H1 (cell line): ENCODE results near the gene STRIT1. TPM values are rescaled to one million over a fixed set of nuclear protein-coding genes. Genes with fewer than 3 reads are reported as not detected.

Experiments
- CTCF ChIA-PET: fragments of 300-600 bp; sonication (Branson Sonifier 250); formaldehyde crosslinking; loops from one replicate; lab custom pipeline; 2021; ENCODE audit not compliant: partially characterized antibody; lab: Charles Lee
- POLR2A ChIA-PET: fragments of 300-600 bp; sonication (Branson Sonifier 250); formaldehyde crosslinking; loops from one replicate; lab custom pipeline; 2021; ENCODE audit warnings: inconsistent platforms; ENCODE audit not compliant: partially characterized antibody; lab: Charles Lee
- DNase-seq, 2 experiments: peaks; one replicate each; pipeline versions ENCODE4 v3.0.0 to v3.0.0-alpha.2; 2010 to 2022; ENCODE audit warnings: low spot score in 2 of 2, low read depth in 1 of 2, mixed read lengths in 1 of 2
- FAIRE-seq: peaks from 2 replicates; lab custom pipeline; 2011; peaks lifted over from hg19 to GRCh38; lab: Jason Lieb, UNC
- H2AFZ ChIP-seq: 2 replicates; pipeline ENCODE4 v1.8.1; 2012; ENCODE audit warnings: low read length, inconsistent platforms
- H2AK5ac ChIP-seq: 2 replicates; pipeline ENCODE4 v1.6.1; 2013; ENCODE audit warnings: low read depth, low read length
- H2BK120ac ChIP-seq: replicated peaks from 2 replicates; pipeline ENCODE3; 2013; ENCODE audit warnings: low read depth, low read length, inconsistent platforms
- H2BK12ac ChIP-seq: 2 replicates; pipeline ENCODE4 v1.6.1; 2013; ENCODE audit warnings: low read depth, low read length
- H2BK15ac ChIP-seq: 2 replicates; pipeline ENCODE4 v1.6.1; 2013; ENCODE audit warnings: low read length
- H2BK20ac ChIP-seq: 2 replicates; pipeline ENCODE4 v1.6.1; 2013; ENCODE audit warnings: low read length
- H2BK5ac ChIP-seq: 2 replicates; pipeline ENCODE4 v1.6.1; 2013; ENCODE audit warnings: low read depth, low read length
- H3K14ac ChIP-seq: 2 replicates; pipeline ENCODE4 v1.6.1; 2013; ENCODE audit warnings: inconsistent platforms; ENCODE audit not compliant: insufficient read length
- H3K18ac ChIP-seq: 2 replicates; pipeline ENCODE4 v1.6.1; 2013; ENCODE audit warnings: low read length; ENCODE audit errors: extremely low read depth
- H3K23ac ChIP-seq: 2 replicates; pipeline ENCODE4 v1.6.1; 2013; ENCODE audit warnings: inconsistent platforms; ENCODE audit not compliant: insufficient read length
- H3K23me2 ChIP-seq: 2 replicates; pipeline ENCODE4 v1.6.1; 2013; ENCODE audit warnings: low read depth, low read length
- H3K27ac ChIP-seq: 2 replicates; pipeline ENCODE4 v1.6.1; 2011; ENCODE audit warnings: low read depth, low read length, inconsistent platforms
- H3K27me3 ChIP-seq, 4 experiments: replicated peaks in 1 of 4; 1 replicate in 1 of 4; 2 replicates in 3 of 4; pipeline versions ENCODE4 v1.6.1 to v1.8.1; 2011 to 2013; ENCODE audit warnings: low read length in 3 of 4, mild to moderate bottlenecking in 3 of 4, inconsistent platforms in 2 of 4, mixed read lengths in 2 of 4, moderate library complexity in 1 of 4; ENCODE audit not compliant: control insufficient read depth in 3 of 4, insufficient read depth in 3 of 4; ENCODE audit errors: extremely low read depth in 1 of 4
- H3K36me3 ChIP-seq, 4 experiments: 2 replicates each; pipeline versions ENCODE4 v1.6.1 to v1.8.1; 2011 to 2013; ENCODE audit warnings: mild to moderate bottlenecking in 4 of 4, low read length in 3 of 4, moderate library complexity in 2 of 4, control low read depth in 1 of 4, inconsistent platforms in 1 of 4; ENCODE audit not compliant: insufficient read depth in 4 of 4, control insufficient read depth in 2 of 4
- H3K4ac ChIP-seq: replicated peaks from 2 replicates; pipeline ENCODE3; 2013; ENCODE audit warnings: low read length, low read depth, mixed read lengths, inconsistent platforms; ENCODE audit not compliant: insufficient read length
- H3K4me1 ChIP-seq, 4 experiments: replicated peaks in 1 of 4; 1 replicate in 1 of 4; 2 replicates in 3 of 4; pipeline versions ENCODE4 v1.6.1 to v1.8.1; 2011 to 2013; ENCODE audit warnings: low read length in 3 of 4, inconsistent platforms in 2 of 4, mixed read lengths in 1 of 4; ENCODE audit not compliant: insufficient read depth in 4 of 4, control insufficient read depth in 3 of 4
- H3K4me2 ChIP-seq, 2 experiments: 2 replicates each; pipeline versions ENCODE4 v1.6.1 to v1.8.1; 2011 to 2013; ENCODE audit warnings: low read depth in 2 of 2, low read length in 2 of 2, control low read depth in 1 of 2, inconsistent platforms in 1 of 2, mild to moderate bottlenecking in 1 of 2; ENCODE audit not compliant: insufficient read depth in 1 of 2
- H3K4me3 ChIP-seq, 4 experiments: fragments of 200-600, 300-600 bp in 1 of 4; sonication (generic), shearing (Covaris generic), sonication (Bioruptor Twin) in 1 of 4; 2 replicates each; pipeline versions ENCODE4 v1.5.1 to v1.8.1; 2011 to 2016; ENCODE audit warnings: low read length in 4 of 4, low read depth in 3 of 4, control low read depth in 2 of 4, inconsistent platforms in 2 of 4, mild to moderate bottlenecking in 2 of 4, mixed read lengths in 1 of 4, moderate library complexity in 1 of 4; ENCODE audit not compliant: insufficient read depth in 2 of 4; ENCODE audit errors: extremely low read depth in 1 of 4
- H3K56ac ChIP-seq: replicated peaks from 2 replicates; pipeline ENCODE3; 2013; ENCODE audit warnings: low read depth, mild to moderate bottlenecking, mixed read lengths, low read length, inconsistent platforms; ENCODE audit not compliant: insufficient read length
- H3K79me1 ChIP-seq: 2 replicates; pipeline ENCODE4 v1.6.1; 2013; ENCODE audit warnings: low read depth, low read length, control low read depth
- H3K79me2 ChIP-seq, 2 experiments: 2 replicates each; pipeline versions ENCODE4 v1.6.1 to v1.8.1; 2012 to 2013; ENCODE audit warnings: low read length in 2 of 2, mild to moderate bottlenecking in 2 of 2, inconsistent platforms in 1 of 2; ENCODE audit not compliant: insufficient read depth in 2 of 2, control insufficient read depth in 1 of 2
- H3K9ac ChIP-seq, 4 experiments: replicated peaks in 1 of 4; 1 replicate in 1 of 4; 2 replicates in 3 of 4; pipeline versions ENCODE4 v1.6.1 to v1.8.1; 2011 to 2013; ENCODE audit warnings: low read depth in 3 of 4, low read length in 3 of 4, control low read depth in 2 of 4, mild to moderate bottlenecking in 2 of 4, moderate library complexity in 2 of 4, inconsistent platforms in 1 of 4; ENCODE audit errors: extremely low read depth in 1 of 4
- H3K9me3 ChIP-seq, 2 experiments: 2 replicates each; pipeline versions ENCODE4 v1.6.1 to v1.8.1; 2012 to 2013; ENCODE audit warnings: mild to moderate bottlenecking in 2 of 2, moderate library complexity in 2 of 2, control low read depth in 1 of 2, inconsistent platforms in 1 of 2, low read depth in 1 of 2, low read length in 1 of 2, mixed read lengths in 1 of 2; ENCODE audit not compliant: insufficient read depth in 2 of 2
- H4K20me1 ChIP-seq, 2 experiments: replicated peaks in 1 of 2; 2 replicates each; pipeline versions ENCODE3 to v1.8.1; 2011 to 2013; ENCODE audit warnings: inconsistent platforms in 2 of 2, low read length in 2 of 2, mild to moderate bottlenecking in 1 of 2; ENCODE audit not compliant: insufficient read depth in 2 of 2, control insufficient read depth in 1 of 2
- H4K5ac ChIP-seq: 2 replicates; pipeline ENCODE4 v1.6.1; 2013; ENCODE audit warnings: low read length, low read depth, mixed read lengths, inconsistent platforms; ENCODE audit not compliant: insufficient read length
- H4K8ac ChIP-seq: 2 replicates; pipeline ENCODE4 v1.8.0; 2013; ENCODE audit warnings: mild to moderate bottlenecking, moderate library complexity, low read length, inconsistent platforms; ENCODE audit not compliant: insufficient read depth; ENCODE audit errors: extremely low read depth
- H4K91ac ChIP-seq: replicated peaks from 2 replicates; pipeline ENCODE3; 2013; ENCODE audit warnings: low read length, mixed read lengths, inconsistent platforms; ENCODE audit not compliant: insufficient read length
- ASH2L ChIP-seq: fragments of 200-600, 300-600 bp; sonication (generic); IDR thresholded peaks from one replicate; pipeline ENCODE4 v1.7.1; 2017; ENCODE audit warnings: low read length
- ATF3 ChIP-seq: IDR thresholded peaks from 2 replicates; pipeline ENCODE4 v1.6.1; 2011; ENCODE audit warnings: low read depth, mild to moderate bottlenecking, low read length; ENCODE audit not compliant: insufficient read depth
- BCL11A ChIP-seq, 2 experiments: IDR thresholded peaks; one replicate each; pipeline ENCODE4 v1.6.1; 2011; ENCODE audit warnings: low read depth in 2 of 2, low read length in 2 of 2, mild to moderate bottlenecking in 2 of 2
- CHD1 ChIP-seq: IDR thresholded peaks from 2 replicates; pipeline ENCODE4 v1.6.1; 2012; ENCODE audit warnings: low read depth, low read length, improper control_type of control experiment
- CHD2 ChIP-seq: IDR thresholded peaks from 2 replicates; pipeline ENCODE4 v1.6.1; 2012; ENCODE audit warnings: low read length, improper control_type of control experiment
- NRF1 ChIP-seq: IDR thresholded peaks from 2 replicates; pipeline ENCODE4 v1.6.1; 2011; ENCODE audit warnings: mild to moderate bottlenecking, low read depth, low read length, improper control_type of control experiment
- SIX5 ChIP-seq: IDR thresholded peaks from 2 replicates; pipeline ENCODE4 v1.6.1; 2011; ENCODE audit warnings: mild to moderate bottlenecking, low read depth, low read length
- SRF ChIP-seq: IDR thresholded peaks from 2 replicates; pipeline ENCODE4 v1.6.1; 2011; ENCODE audit warnings: mild to moderate bottlenecking, low read depth, low read length, moderate library complexity
- TAF1 ChIP-seq: IDR thresholded peaks from 2 replicates; pipeline ENCODE4 v1.6.1; 2011; ENCODE audit warnings: mild to moderate bottlenecking, low read depth, low read length
- TAF7 ChIP-seq: optimal IDR thresholded peaks from 2 replicates; pipeline ENCODE3; 2011; ENCODE audit warnings: low read depth, mild to moderate bottlenecking, inconsistent platforms, low read length, moderate library complexity, borderline replicate concordance
- TBP ChIP-seq: IDR thresholded peaks from 2 replicates; pipeline ENCODE4 v1.6.1; 2011; ENCODE audit warnings: low read depth, low read length, improper control_type of control experiment
- TEAD4 ChIP-seq: IDR thresholded peaks from 2 replicates; pipeline ENCODE4 v1.6.1; 2012; ENCODE audit warnings: low read depth, low read length, inconsistent platforms, mixed read lengths
- YY1 ChIP-seq: IDR thresholded peaks from 2 replicates; pipeline ENCODE4 v1.6.1; 2011; ENCODE audit warnings: low read depth, mild to moderate bottlenecking, low read length
- WGBS, 2 experiments: shearing (Covaris generic) in 1 of 2; methylation state at CpG; one replicate each; pipeline versions ENCODE4 v1.1.6 to v1.1.7; 2013 to 2015; ENCODE audit warnings: low lambda C conversion rate in 2 of 2, mixed read lengths in 2 of 2, inconsistent platforms in 1 of 2, low coverage in 1 of 2, missing lambda C conversion rate in 1 of 2; ENCODE audit not compliant: insufficient replicate concordance in 2 of 2, insufficient coverage in 1 of 2, insufficient read length in 1 of 2; ENCODE audit errors: extremely low coverage in 1 of 2, missing lambda C conversion rate in 1 of 2; 5-methylcytosine and 5-hydroxymethylcytosine counted together
- long read RNA-seq, 2 experiments: library from RNA in 1 of 2; library from capped mRNA in 1 of 2; stranded (forward); transcript quantifications; one replicate each; pipeline ENCODE4 v2.0.0, GENCODE V29; 2021; ENCODE audit warnings: inconsistent platforms in 1 of 2
- polyA minus RNA-seq, 3 experiments: library from RNA; depleted of rRNA, polyadenylated mRNA; stranded (reverse); fragments of >200 nt; gene quantifications; 1 replicate in 2 of 3; 2 replicates in 1 of 3; pipeline ENCODE4 v1.2.3, GENCODE V29; 2011
- polyA plus RNA-seq, 7 experiments: library from polyadenylated mRNA; depleted of rRNA in 3 of 7; stranded (reverse) in 5 of 7; unstranded in 2 of 7; fragments of >200 nt in 5 of 7; fragments of 200-250 nt in 2 of 7; gene quantifications; 1 replicate in 5 of 7; 2 replicates in 1 of 7; 4 replicates in 1 of 7; pipeline versions ENCODE4 v1.2.1 to v1.2.3, GENCODE V29; 2011 to 2013; ENCODE audit warnings: missing spikeins in 2 of 7, mixed read lengths in 2 of 7
- total RNA-seq: library from RNA; stranded (reverse); fragmentation: NEBNext Ultra II Directional; extraction: Animal tissue kit (Norgen Biotek cat#: 25700); gene quantifications from 2 replicates; pipeline ENCODE4 v1.2.1, GENCODE V29; 2021

Gene STRIT1
- total RNA-seq = 0.38 and 0.47 TPM in 2 replicates
- 0.15 TPM in 1 of 2 replicates, not detected in the other for polyA plus RNA-seq (2011; rRNA removed)
- polyA plus RNA-seq (2011; cell fraction: cytosol; rRNA removed) = 0.13 TPM
- polyA plus RNA-seq (2011; cell fraction: nucleus; rRNA removed) = not detected
- polyA plus RNA-seq (2012, experiment 1 of 2) = 0.37 to 0.41 TPM in 2 of 4 replicates, not detected in the others
- not detected for polyA plus RNA-seq (2012, experiment 2 of 2)
- 0.63 TPM for polyA plus RNA-seq (2013, experiment 1 of 2)
- 0.87 TPM for polyA plus RNA-seq (2013, experiment 2 of 2)
- polyA minus RNA-seq (2011; rRNA and poly(A)+ RNA removed) = not detected in 2 replicates
- polyA minus RNA-seq (2011; cell fraction: cytosol; rRNA and poly(A)+ RNA removed) = not detected
- not detected for polyA minus RNA-seq (2011; cell fraction: nucleus; rRNA and poly(A)+ RNA removed)
- long read RNA-seq, experiment 1, partial matches to known transcripts = 0 of 1 reads
- long read RNA-seq, experiment 1, other reads (novel, unspliced or antisense) = 0 of 1 reads
- long read RNA-seq, experiment 2 = 0 reads

GRCh38 chr3:155293516-155293915 lies at the start of gene STRIT1:
TSS of gene STRIT1 (minus strand) at chr3:155293683.
- no peak within 1 kb of the TSS for H3K4me3 ChIP-seq
- no peak within 1 kb of the TSS for H4K91ac ChIP-seq
- DNase-seq (no peak), FAIRE-seq (no peak)
- ChIA-PET POLR2A (no interaction called here), CTCF (interaction anchor here (0.7 to 1.3 kb wide), 2 partner anchors 15 to 29 kb away, joined by 3 read pairs; no protein-coding TSS in a partner anchor)
- H3K18ac ChIP-seq = no peak within 1 kb of the TSS
- no peak within 1 kb of the TSS for H2BK12ac ChIP-seq
- H4K20me1 ChIP-seq = no peaks in the 10 kb centered on the region
- no peak within 1 kb of the TSS for H3K56ac ChIP-seq
- no peak within 1 kb of the TSS for H2BK20ac ChIP-seq
- no peak within 1 kb of the TSS for H3K23ac ChIP-seq
- no peak within 1 kb of the TSS for H4K5ac ChIP-seq
- H3K27ac ChIP-seq = no peak within 1 kb of the TSS
- H3K4me2 ChIP-seq = no peak within 1 kb of the TSS
- no peaks in the 10 kb centered on the region for H3K79me2 ChIP-seq
- H3K36me3 ChIP-seq = no peaks in the 10 kb centered on the region; a peak in 2 of 8 replicates
- WGBS, 2 experiments = 56% methylated on average over 6 of the region's 6 CpGs; no CpG with 5 or more reads in 1 of the 2 experiments
- H2BK15ac ChIP-seq = no peak within 1 kb of the TSS
- H4K8ac ChIP-seq = no peak within 1 kb of the TSS
- no peak within 1 kb of the TSS for H3K4ac ChIP-seq
- H3K27me3 ChIP-seq = no peaks in the 10 kb centered on the region
- H2AFZ ChIP-seq = peak within 1 kb of the TSS; percentile 34; the same call in 1 of the 2 replicates
- no peaks in the 10 kb centered on the region; a peak in 1 of 7 replicates for H3K4me1 ChIP-seq
- H3K79me1 ChIP-seq = no peaks in the 10 kb centered on the region
- no peak within 1 kb of the TSS for H3K14ac ChIP-seq
- H3K23me2 ChIP-seq = no peaks in the 10 kb centered on the region
- H2BK120ac ChIP-seq = no peak within 1 kb of the TSS
- H3K9ac ChIP-seq = no peak within 1 kb of the TSS
- no peak within 1 kb of the TSS; the same call in 1 of the 2 replicates for H2AK5ac ChIP-seq
- H3K9me3 ChIP-seq = peaks cover 7 to 9% of the 10 kb centered on the region in 2 experiments
- H2BK5ac ChIP-seq = no peak within 1 kb of the TSS
- no peak for TF ChIP-seq SIX5
- TF ChIP-seq TEAD4 = no peak
- no peak for TF ChIP-seq BCL11A (IDR thresholded peaks at IDR 0.05; ENCODE audit: low read depth in 2 of 2, low read length in 2 of 2)
- no peak for TF ChIP-seq ASH2L
- TF ChIP-seq SRF = no peak
- TF ChIP-seq ATF3 = no peak
- TF ChIP-seq CHD1 = no peak
- no peak for TF ChIP-seq YY1
- TF ChIP-seq TBP = no peak
- no peak for TF ChIP-seq TAF1
- TF ChIP-seq NRF1 = no peak
- no peak for TF ChIP-seq CHD2
- no peak for TF ChIP-seq TAF7
